Stimulated activated CD4-positive, alpha-beta T cell treated with anti-CD3 and anti-CD28 coated beads, Interleukin-2, amount 100 ng/mL, for 4 hours (primary cell): ENCODE results near the gene F8A3.
"Not testable (repeated sequence)": the region's sequence is repeated elsewhere in the genome, so short reads cannot be mapped to it uniquely, and the experiment has no call there.

ENCODE experiments used
- DNase-seq: peaks from one replicate; pipeline ENCODE4 v3.0.0-alpha.2; 2020; ENCODE audit warnings: low read depth

The F8A3 gene

DNA sequence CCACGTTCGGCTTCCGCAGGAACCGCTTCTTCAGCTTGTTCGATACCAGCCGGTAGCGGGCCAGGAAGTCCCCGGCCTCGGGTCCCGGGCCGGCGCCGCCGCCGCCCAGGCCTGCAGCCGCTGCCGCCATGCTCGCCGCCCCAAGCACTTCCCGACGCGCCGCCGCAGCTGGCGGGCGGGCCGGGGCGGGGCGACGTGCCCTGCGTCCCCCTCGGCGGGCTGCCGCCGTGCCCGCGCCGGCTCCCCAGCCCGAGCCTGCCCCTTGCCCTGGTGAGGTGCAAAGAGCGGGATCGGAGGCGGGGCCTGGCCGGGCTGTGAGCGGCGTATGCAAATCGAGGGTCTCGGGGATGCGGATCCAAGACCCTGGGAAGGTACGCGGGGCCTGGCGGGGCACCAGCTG is at the start of gene F8A3:
F8A3 (minus strand) TSS at position 150 of the 400 bp plus-strand sequence; CDS start at position 130, 20 bp downstream.
- not testable (repeated sequence) for DNase-seq

DNA sequence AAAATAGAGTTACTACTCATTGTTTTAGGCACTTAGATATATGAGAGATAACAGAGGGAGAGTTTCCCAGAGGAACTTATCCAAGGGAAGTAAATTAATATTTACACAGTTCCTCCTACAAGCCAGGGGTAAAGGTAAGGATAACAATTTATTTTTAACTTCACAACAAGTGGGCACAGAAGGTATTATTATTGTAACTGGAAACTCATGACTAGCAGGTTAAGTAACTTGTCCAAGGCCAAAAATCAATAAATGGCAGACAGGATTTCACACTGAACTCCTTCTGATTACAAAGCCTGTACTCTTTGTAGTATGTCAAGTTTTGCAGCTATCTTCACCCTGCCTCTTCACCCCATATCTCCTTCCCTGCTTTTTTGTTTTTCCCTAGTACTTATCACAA is 46.9 kb upstream of the F8A3 start:
- no peak for DNase-seq

- DNase-seq = not testable (repeated sequence)
Measured at GRCh38 chrX:155495134-155495533, 36.7 kb upstream of the F8A3 start.

DNA sequence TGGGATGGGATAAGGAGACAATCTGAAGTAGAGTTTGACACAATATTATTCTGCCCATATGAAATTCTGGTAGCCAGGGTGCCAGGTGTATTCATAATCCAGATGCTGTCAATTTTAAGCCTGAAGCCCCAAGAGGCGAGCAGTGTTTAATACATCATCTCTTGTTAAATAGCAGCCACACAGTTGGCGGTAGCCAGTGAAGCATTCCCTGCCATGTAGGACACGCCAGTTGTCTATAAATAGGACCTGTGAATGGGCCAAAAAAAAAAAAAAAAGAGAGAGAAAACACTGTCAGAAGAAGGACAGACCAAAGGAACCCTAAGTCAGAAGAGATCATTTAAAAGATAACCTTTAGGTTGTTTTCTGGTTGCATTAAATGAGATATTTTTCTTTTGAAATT is 33.0 kb upstream of the F8A3 start:
- DNase-seq = not testable (repeated sequence)

GRCh38 chrX:155477136-155477535 is 18.7 kb upstream of the F8A3 start:
- not testable (repeated sequence) for DNase-seq

GRCh38 chrX:155466269-155466938 is 8.0 kb upstream of the F8A3 start:
- not testable (repeated sequence) for DNase-seq

- not testable (repeated sequence) for DNase-seq
Measured at GRCh38 chrX:155460501-155460900, 2.1 kb upstream of the F8A3 start.

DNA sequence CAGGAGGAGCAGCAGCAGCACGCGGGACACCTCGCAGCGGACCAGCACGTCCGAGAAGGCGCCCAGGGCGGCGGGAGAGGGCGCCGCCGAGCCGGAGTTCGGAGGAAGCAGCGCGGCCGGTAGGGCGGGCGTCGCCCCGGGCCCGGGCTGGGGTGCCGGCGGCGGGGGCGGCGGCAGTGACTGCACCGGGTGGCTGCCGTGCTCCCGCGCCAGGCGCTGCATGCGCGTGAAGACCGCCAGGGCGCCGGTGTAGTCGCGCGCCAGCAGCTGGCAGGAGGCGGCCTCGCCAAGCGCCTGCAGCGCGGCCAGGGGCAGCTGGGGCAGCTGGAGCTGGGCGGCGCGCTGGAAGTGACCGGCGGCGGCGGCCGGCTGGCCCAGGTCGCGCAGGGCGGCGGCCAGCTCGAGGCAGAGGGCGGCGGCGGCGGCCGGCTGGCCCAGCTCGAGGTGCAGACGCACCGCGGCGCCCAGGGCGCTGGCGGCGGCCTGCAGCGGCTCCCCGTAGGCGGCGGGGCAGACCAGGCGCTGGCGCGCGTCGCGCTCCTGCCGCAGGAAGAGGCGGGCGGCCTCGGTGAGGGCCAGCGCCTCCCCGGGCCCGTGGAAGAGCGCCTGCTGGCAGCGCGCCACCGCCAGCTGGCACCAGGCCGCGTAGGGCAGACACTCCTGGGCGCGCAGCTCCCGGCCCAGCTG is 516 bp downstream of the F8A3 start:
- DNase-seq = not testable (repeated sequence)

DNA sequence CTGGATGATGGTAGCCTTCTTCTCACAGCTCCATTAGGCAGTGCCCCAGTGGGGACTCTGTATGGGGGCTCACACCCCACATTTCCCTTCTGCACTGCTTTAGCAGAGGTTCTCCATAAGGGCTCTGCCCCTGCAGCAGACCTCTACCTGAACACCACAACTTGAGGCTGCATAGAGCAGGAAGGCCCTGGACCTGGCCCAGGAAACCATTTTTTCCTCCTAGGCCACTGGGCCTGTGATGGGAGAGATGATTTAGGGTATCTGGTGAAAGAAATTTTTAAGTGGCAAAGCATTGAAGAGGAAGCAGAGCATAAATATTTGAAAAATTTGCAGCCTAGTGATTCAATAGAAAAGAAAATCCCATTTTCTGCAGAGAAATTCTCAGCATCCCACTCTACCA is 17.3 kb downstream of the F8A3 start:
- DNase-seq = no peak

DNA sequence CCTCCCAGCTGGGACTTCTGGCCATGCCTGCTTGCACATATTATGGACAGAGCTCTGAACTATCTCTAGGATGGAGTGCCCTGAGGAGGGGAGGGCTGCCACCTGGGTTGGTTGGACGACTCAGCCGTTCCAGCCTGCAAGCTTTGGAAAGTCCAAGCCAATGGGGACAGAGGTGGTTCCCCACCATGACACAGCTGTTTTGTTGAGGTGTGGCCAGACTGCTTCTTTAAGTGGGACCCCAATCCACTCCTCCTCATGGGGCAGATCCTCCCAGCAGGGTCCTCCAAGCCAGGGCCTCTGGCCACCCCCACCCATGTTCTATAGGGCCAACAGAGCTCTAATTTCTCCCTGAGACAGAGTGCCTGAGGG is 22.7 kb downstream of the F8A3 start:
- DNase-seq = no peak

DNA sequence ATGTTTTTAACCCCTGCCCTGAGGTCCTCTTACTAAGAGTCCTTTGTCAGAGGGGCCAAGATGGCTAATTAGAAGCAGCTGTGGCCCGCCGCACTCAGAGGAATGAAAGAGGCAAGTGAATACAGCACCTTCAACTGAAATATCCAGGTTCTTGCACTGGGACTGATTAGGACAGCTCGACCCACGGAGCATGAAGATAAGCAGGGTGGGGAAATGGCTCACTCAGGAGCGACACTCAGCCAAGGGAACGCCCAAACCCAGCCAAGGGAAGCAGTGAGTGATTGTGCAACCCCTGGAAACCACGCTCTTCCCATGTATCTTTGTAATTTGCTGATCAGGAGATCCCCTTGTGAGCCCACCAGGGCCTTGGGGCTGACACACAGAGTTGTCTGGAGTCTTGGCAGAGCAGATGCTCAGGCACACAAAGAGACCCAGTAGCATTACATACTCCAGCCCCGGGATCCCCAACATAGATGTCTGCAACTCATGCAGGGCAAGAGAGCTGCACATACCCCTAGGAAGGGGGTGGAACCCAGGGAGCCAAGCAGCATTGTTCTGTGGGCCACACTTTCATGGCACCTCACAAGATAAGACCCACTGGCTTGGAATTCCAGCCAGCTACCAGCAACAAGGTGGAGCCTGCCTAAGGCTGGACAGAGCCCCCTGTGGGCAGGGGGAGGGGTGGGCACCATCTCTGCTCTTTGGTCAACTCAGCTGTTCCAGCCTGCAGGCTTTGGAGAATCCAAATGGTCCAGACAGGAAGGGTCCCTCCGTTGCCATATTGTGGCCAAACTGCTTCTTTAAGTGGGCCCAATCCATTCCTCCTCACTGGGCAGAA is 23.3 kb downstream of the F8A3 start:
- no peak for DNase-seq

GRCh38 chrX:155417769-155418168 is 40.7 kb downstream of the F8A3 start:
- DNase-seq = no peak
